K562 (cell line): Measurements from ENCODE around the gene DDRGK1. TPM values are rescaled to one million over a fixed set of nuclear protein-coding genes. Genes with fewer than 3 reads are reported as not detected.

Experiments used
- ARID1B ChIP-seq: fragments of 450-650 bp; IDR thresholded peaks from 2 replicates; pipeline ENCODE4 v1.6.1; 2016; ENCODE audit warnings: antibody characterized with exemption, mild to moderate bottlenecking, inconsistent platforms
- CBX2 ChIP-seq: fragments of 200-600 bp; sonication (generic); IDR thresholded peaks from one replicate; pipeline ENCODE4 v1.6.1; 2012; ENCODE audit warnings: mild to moderate bottlenecking, low read length, inconsistent platforms; ENCODE audit not compliant: insufficient read depth, poor library complexity, severe bottlenecking
- CHD7 ChIP-seq: fragments of 200-600 bp; sonication (generic); IDR thresholded peaks from one replicate; pipeline ENCODE4 v1.6.1; 2012; ENCODE audit warnings: mild to moderate bottlenecking, low read depth, low read length, inconsistent platforms
- ETV5 ChIP-seq: sonication (generic); formaldehyde crosslinking; IDR thresholded peaks from 2 replicates; pipeline ENCODE4 v1.4.0; 2020; ENCODE audit warnings: low read depth, mild to moderate bottlenecking, missing genetic modification reagents
- FUS ChIP-seq: fragments of 200-400 bp; formaldehyde crosslinking; optimal IDR thresholded peaks from 2 replicates; pipeline ENCODE3; 2017; ENCODE audit warnings: low read depth, low read length
- GATAD2A ChIP-seq: fragments of 450-650 bp; IDR thresholded peaks from 2 replicates; pipeline ENCODE4 v1.6.1; 2017
- GTF3C2 ChIP-seq: IDR thresholded peaks from 3 replicates; pipeline ENCODE4 v1.6.1; 2011; ENCODE audit warnings: borderline replicate concordance, mild to moderate bottlenecking, moderate library complexity; ENCODE audit not compliant: insufficient read length; ENCODE audit errors: extremely low read depth
- MTA1 ChIP-seq: fragments of 450-650 bp; IDR thresholded peaks from 2 replicates; pipeline ENCODE4 v1.6.1; 2017; ENCODE audit warnings: borderline replicate concordance
- TAF7 ChIP-seq: fragments of 450-650 bp; IDR thresholded peaks from 2 replicates; pipeline ENCODE4 v1.6.1; 2016; ENCODE audit warnings: missing genetic modification characterization, missing compliant biosample characterization
- ZNF324 ChIP-seq: fragments of 250-450 bp; sonication (Bioruptor Pico); IDR thresholded peaks from 2 replicates; pipeline ENCODE4 v1.4.0; 2020; ENCODE audit warnings: mild to moderate bottlenecking
- polyA plus RNA-seq, 8 experiments: library from polyadenylated mRNA; depleted of rRNA in 4 of 8; stranded (reverse) in 5 of 8; unstranded in 3 of 8; fragments of >200 nt; fragmentation: Nextera tagmentation in 2 of 8; fragmentation: Illumina TruSeq in 1 of 8; extraction: Ambion mirVana in 2 of 8; extraction: Trizol in 1 of 8; gene quantifications; 2 replicates each; pipeline versions ENCODE4 v1.2.1 to v1.2.3, GENCODE V29; 2011 to 2014; ENCODE audit warnings: inconsistent platforms in 1 of 8, missing spikeins in 1 of 8
- total RNA-seq, 7 experiments: library from RNA; depleted of rRNA in 6 of 7; stranded (reverse); fragments of >200 nt in 6 of 7; fragmentation: Illumina TruSeq in 2 of 7; extraction: Trizol in 2 of 7; gene quantifications; 2 replicates each; pipeline versions ENCODE4 v1.2.1 to v1.2.3, GENCODE V29; 2011 to 2021; ENCODE audit warnings: low replicate concordance in 1 of 7
- TF ChIP-seq, protein P1 (sequence below): fragments of 200-800 bp; sonication (Bioruptor generic); IDR thresholded peaks from 2 replicates; pipeline ENCODE4 v1.6.1; 2017; ENCODE audit warnings: missing genetic modification characterization, missing compliant biosample characterization

The DDRGK1 gene
- total and polyA plus RNA-seq, 9 of the 15 experiments (the other 6 are each of a cell fraction or from before 2014, with no cell fraction given) = 2.3 to 54.4 (median 29.1) TPM

DNA sequence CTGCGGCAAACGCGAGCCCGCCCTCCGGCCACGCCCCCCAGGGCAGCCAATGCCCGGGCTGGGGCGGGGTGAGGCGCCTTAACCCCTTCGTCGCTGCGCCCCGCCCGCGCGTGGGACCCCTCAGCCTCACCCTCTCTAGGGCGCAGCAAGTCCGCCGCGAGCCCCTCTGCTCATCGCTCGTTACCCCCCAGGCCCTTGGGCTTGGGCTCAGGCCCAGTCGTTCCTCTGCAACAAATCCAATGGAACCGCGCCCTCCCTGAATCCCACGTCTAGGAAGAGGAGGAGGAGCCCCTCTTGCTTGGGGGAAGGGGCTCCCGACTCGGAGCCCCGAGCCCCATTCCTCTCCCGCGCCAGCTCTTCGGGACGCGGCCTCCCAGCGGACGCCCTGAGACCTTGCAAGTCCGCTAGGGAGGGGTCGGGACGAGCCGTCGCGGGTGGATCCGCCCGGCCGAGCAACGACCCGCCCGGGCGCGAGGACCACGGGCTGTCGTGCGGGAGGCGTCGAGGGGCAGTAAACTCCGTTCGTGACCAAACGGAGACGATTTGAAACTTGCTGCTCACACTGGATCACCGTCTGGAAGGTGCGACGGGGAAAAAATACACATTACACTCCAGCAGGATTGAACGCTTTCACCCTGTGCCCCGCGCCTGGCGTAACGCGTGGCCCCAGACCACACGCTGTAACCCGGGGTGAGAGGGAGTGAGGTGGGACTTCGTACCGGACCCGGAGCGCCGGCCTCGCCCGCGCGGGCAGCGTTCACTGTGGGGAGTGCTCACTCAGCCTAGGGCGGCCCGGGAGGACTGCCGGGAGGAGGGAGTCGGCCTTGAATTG, 30.7 kb downstream of the DDRGK1 start (continued):
- TF ChIP-seq, protein P1, sequence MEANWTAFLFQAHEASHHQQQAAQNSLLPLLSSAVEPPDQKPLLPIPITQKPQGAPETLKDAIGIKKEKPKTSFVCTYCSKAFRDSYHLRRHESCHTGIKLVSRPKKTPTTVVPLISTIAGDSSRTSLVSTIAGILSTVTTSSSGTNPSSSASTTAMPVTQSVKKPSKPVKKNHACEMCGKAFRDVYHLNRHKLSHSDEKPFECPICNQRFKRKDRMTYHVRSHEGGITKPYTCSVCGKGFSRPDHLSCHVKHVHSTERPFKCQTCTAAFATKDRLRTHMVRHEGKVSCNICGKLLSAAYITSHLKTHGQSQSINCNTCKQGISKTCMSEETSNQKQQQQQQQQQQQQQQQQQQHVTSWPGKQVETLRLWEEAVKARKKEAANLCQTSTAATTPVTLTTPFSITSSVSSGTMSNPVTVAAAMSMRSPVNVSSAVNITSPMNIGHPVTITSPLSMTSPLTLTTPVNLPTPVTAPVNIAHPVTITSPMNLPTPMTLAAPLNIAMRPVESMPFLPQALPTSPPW (CRISPR knock-in tag) = peak; percentile 49
- TF ChIP-seq ARID1B = no peak
- TF ChIP-seq CBX2 = no peak
- no peak for TF ChIP-seq FUS
- no peak for TF ChIP-seq TAF7 (tag)
- TF ChIP-seq CHD7 = no peak
- peak; percentile 20 for TF ChIP-seq GTF3C2
- no peak for TF ChIP-seq ZNF324 (CRISPR knock-in tag)
- peak; percentile 67 for TF ChIP-seq GATAD2A
- TF ChIP-seq ETV5 = peak; percentile 41
- TF ChIP-seq MTA1 = peak; percentile 14; the same call in 1 of the 2 replicates
